ENCODE results near the gene OTC.

DNA sequence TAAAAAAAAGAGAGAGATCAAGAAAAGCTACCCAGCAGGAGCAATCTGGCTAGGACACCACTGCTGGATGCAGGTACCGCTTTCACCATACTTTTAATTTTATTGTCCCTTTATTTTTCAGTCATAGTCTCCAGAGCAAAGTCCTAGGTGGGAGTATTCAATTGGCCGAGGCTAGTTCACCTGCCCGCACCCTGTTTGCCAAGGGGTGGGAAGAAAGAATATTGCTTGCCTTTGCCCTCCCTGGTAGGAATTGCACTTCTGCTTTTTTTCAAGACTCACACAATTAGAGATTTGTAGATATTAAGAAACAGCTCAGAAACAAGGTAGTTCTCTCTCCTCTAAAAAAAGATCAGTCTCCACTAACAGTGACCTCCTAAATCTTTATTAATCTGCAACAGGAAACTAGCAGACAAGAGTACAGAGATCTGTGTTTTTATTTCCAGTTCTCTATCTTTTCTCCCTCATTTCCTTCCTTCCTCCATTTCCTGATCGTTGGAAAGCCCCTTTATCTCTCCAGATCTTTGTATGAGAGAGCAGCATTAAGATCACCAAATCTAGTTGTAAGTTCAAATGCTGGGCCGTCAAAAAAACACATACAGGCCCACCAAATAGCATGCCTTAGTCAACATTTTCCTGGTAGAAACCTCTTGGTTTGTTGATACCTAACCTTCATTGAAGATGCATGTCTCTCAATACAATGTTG is 15.7 kb upstream of the OTC start:
- TF ChIP-seq, protein P1, sequence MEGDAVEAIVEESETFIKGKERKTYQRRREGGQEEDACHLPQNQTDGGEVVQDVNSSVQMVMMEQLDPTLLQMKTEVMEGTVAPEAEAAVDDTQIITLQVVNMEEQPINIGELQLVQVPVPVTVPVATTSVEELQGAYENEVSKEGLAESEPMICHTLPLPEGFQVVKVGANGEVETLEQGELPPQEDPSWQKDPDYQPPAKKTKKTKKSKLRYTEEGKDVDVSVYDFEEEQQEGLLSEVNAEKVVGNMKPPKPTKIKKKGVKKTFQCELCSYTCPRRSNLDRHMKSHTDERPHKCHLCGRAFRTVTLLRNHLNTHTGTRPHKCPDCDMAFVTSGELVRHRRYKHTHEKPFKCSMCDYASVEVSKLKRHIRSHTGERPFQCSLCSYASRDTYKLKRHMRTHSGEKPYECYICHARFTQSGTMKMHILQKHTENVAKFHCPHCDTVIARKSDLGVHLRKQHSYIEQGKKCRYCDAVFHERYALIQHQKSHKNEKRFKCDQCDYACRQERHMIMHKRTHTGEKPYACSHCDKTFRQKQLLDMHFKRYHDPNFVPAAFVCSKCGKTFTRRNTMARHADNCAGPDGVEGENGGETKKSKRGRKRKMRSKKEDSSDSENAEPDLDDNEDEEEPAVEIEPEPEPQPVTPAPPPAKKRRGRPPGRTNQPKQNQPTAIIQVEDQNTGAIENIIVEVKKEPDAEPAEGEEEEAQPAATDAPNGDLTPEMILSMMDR (IDR thresholded peaks at IDR 0.05; ENCODE audit: insufficient read depth, low read depth, low read length), result no peak
- no peak for TF ChIP-seq EZH2 (IDR thresholded peaks at IDR 0.05; ENCODE audit: insufficient read depth, low read length)
